NT2/D1 (cell line): Measurements from ENCODE around the gene ZNF652.

Experiments
- SUZ12 ChIP-seq: IDR thresholded peaks from 2 replicates; pipeline ENCODE4 v1.6.1; 2011; ENCODE audit not compliant: insufficient read length, insufficient read depth; ENCODE audit errors: extremely low read depth
- YY1 ChIP-seq: IDR thresholded peaks from 2 replicates; pipeline ENCODE4 v1.6.1; 2011; ENCODE audit not compliant: insufficient read length, insufficient read depth
- ZNF274 ChIP-seq: IDR thresholded peaks from 2 replicates; pipeline ENCODE4 v1.6.1; 2011; ENCODE audit warnings: mild to moderate bottlenecking, low read depth, low read length

DNA sequence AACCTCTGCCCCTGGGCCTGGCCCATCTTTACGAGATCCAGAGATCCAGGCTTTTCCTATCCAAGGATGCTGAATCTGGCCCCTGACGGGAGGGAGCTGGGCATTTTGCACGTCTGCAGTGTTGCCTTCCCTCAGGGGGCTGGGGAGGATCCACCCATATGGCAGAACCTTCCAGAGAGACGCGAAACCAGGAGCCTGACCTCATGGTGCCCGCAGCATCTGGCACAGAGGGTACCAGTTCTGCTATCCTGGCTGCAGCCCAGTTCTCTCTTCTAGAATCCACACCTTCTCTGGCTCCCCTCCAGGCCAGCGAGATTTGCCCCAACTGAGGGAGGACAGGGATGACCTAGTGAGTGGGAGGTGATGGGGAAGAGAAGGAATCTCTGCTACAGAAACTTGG is 20.5 kb upstream of the ZNF652 start:
- TF ChIP-seq SUZ12: no peak
- no peak for TF ChIP-seq ZNF274
- TF ChIP-seq YY1: no peak
